Stomach (tissue), 9 donors: ENCODE data around the gene C11orf21. TPM values are rescaled to one million over a fixed set of nuclear protein-coding genes. Genes with fewer than 3 reads are reported as not detected.

Experiments
- DNase-seq, 2 donors: peaks; one replicate each; pipeline versions ENCODE4 v3.0.0 to v3.0.0-alpha.2; 2013 to 2019
- H3K27ac ChIP-seq, 5 donors: fragments of 200-600 bp in 4 of 5; sonication (generic) in 4 of 5; one replicate each; pipeline ENCODE4 v1.5.1; 2013 to 2019; ENCODE audit warnings: mild to moderate bottlenecking in 1 of 5, moderate library complexity in 1 of 5
- H3K27me3 ChIP-seq, 3 donors: fragments of 200-600 bp; sonication (generic); one replicate each; pipeline ENCODE4 v1.5.1; 2017 to 2019; ENCODE audit warnings: mixed run types in 1 of 3
- H3K36me3 ChIP-seq, 4 donors: fragments of 200-600 bp; sonication (generic); 1 replicate in 3 of 4; 2 replicates in 1 of 4; pipeline ENCODE4 v1.5.1; 2016 to 2019
- H3K4me1 ChIP-seq, 4 donors: fragments of 200-600 bp; sonication (generic); one replicate each; pipeline ENCODE4 v1.5.1; 2016 to 2019
- H3K4me3 ChIP-seq, 4 donors: fragments of 200-600 bp; sonication (generic) in 3 of 4; one replicate each; pipeline ENCODE4 v1.5.1; 2016 to 2019; ENCODE audit warnings: mild to moderate bottlenecking in 1 of 4
- H3K9me3 ChIP-seq, 4 donors: fragments of 200-600 bp; sonication (generic); one replicate each; pipeline ENCODE4 v1.5.1; 2016 to 2019
- EP300 ChIP-seq: sonication (generic); formaldehyde crosslinking; IDR thresholded peaks from one replicate; pipeline ENCODE4 v1.6.1; 2017; ENCODE audit warnings: antibody characterized with exemption
- POLR2A ChIP-seq, 4 donors: fragments of 450-650 bp; IDR thresholded peaks; one replicate each; pipeline ENCODE4 v1.6.1; 2016; ENCODE audit warnings: antibody characterized with exemption in 4 of 4, control low read depth in 2 of 4, mild to moderate bottlenecking in 1 of 4, moderate library complexity in 1 of 4
- POLR2AphosphoS5 ChIP-seq, 3 donors: sonication (generic); formaldehyde crosslinking; IDR thresholded peaks; one replicate each; pipeline ENCODE4 v1.6.1; 2016; ENCODE audit warnings: antibody characterized with exemption in 3 of 3
- whole genome bisulfite sequencing, 5 donors: extraction: QIAGEN DNeasy Blood & Tissue Kit in 3 of 5; methylation state at CpG; one replicate each; pipeline versions ENCODE4 v1.1.5 to v1.1.7; 2013 to 2018; 5-methylcytosine and 5-hydroxymethylcytosine counted together
- intact Hi-C: fragments of 100-400 bp; cut with DNase I; formaldehyde crosslinking; loops from one replicate; pipeline ENCODE4 v1.15.1; 2023; ENCODE audit warnings: low total_unique reads
- polyA plus RNA-seq, 3 donors: library from polyadenylated mRNA; stranded (reverse); fragments of 200-250 nt; gene quantifications; one replicate each; pipeline ENCODE4 v1.2.3, GENCODE V29; 2013
- total RNA-seq, 5 donors: library from RNA; depleted of rRNA; stranded (reverse); fragments of >200 nt; gene quantifications; one replicate each; pipeline versions ENCODE4 v1.1.0 to v1.2.3, GENCODE V29; 2014 to 2016
- TF ChIP-seq, protein P1 (sequence below), 7 experiments: fragments of 450-650 bp in 4 of 7; fragments of 200-600 bp in 3 of 7; sonication (generic) in 3 of 7; IDR thresholded peaks; one replicate each; pipeline ENCODE4 v1.5.1; 2016 to 2019; ENCODE audit warnings: antibody characterized with exemption in 7 of 7, control low read depth in 2 of 7, mild to moderate bottlenecking in 1 of 7
- donor health status: healthy with polysubstance abuse.
- donor health status: Bipolar disorder and iron deficiency.
- donor health status: healthy.

The C11orf21 gene
- total and polyA plus RNA-seq, 8 donors, result 0.61 to 1.8 (median 0.82) TPM; not detected in 2

DNA sequence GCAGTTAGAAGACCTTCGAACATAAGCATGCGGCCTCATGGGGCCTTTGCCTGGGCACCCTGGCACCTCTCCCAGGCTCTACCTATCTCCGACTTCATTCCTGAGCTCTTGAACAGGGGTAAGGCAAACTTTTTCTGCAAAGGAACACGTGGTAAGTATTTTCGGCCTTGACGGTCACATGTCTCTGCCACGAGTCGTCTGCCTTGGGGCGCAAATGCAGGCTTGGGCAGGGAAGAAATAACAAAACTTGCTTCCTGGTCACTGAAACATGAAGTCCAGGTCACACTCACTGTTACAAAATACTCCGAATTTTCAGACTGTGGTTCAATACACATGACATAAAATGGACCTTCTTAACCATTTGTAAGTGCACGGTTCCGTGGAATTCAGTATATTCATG, 27.9 kb downstream of the C11orf21 start:
- peak in 1 of 2 donors; percentile 56 for DNase-seq
- Histone ChIP-seq H3K4me3 (no peak overlapping the region), H3K9me3 (no peaks in the 10 kb centered on the region), H3K27me3 (peaks cover 12 to 55% (median 37%) of the 10 kb centered on the region in 3 donors), H3K27ac (no peak overlapping the region), H3K36me3 (no peaks in the 10 kb centered on the region), H3K4me1 (peaks cover 24 to 27% (median 26%) of the 10 kb centered on the region in 4 donors)
- intact Hi-C loops, result no loop called here
- TF ChIP-seq, protein P1, sequence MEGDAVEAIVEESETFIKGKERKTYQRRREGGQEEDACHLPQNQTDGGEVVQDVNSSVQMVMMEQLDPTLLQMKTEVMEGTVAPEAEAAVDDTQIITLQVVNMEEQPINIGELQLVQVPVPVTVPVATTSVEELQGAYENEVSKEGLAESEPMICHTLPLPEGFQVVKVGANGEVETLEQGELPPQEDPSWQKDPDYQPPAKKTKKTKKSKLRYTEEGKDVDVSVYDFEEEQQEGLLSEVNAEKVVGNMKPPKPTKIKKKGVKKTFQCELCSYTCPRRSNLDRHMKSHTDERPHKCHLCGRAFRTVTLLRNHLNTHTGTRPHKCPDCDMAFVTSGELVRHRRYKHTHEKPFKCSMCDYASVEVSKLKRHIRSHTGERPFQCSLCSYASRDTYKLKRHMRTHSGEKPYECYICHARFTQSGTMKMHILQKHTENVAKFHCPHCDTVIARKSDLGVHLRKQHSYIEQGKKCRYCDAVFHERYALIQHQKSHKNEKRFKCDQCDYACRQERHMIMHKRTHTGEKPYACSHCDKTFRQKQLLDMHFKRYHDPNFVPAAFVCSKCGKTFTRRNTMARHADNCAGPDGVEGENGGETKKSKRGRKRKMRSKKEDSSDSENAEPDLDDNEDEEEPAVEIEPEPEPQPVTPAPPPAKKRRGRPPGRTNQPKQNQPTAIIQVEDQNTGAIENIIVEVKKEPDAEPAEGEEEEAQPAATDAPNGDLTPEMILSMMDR (IDR thresholded peaks at IDR 0.05), result no peak
- TF ChIP-seq POLR2A (IDR thresholded peaks at IDR 0.05) (no peak), EP300 (no peak), POLR2AphosphoS5 (IDR thresholded peaks at IDR 0.05) (no peak)
- WGBS, 5 donors, result 48 to 77% (median 52%) methylated on average over 12 of the region's 12 CpGs

DNA sequence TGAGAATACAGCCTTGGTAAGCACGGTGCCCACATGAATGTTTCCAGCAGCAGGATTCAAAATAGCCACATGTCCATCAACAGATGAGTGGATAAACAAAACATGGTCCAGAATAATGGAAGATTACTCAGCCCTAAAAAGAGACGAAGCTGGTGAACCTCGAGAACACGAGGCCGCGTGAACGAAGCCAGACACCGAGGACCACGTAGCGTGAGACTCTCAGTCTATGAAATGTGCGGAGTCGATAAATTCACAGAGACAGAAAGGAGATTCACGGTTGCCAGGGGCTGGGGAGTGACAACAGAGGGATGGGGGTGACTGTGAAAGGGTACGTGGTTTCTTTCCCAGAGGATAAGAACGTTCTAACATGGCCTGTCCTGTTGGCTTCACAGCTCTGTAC, 28.4 kb downstream of the C11orf21 start:
- Histone ChIP-seq H3K9me3 (no peaks in the 10 kb centered on the region), H3K4me1 (peaks cover 25 to 31% (median 30%) of the 10 kb centered on the region in 4 donors), H3K4me3 (no peak overlapping the region), H3K27ac (no peak overlapping the region), H3K36me3 (no peaks in the 10 kb centered on the region), H3K27me3 (peaks cover 12 to 59% (median 41%) of the 10 kb centered on the region in 3 donors)
- intact Hi-C loops, result no loop called here
- WGBS, 5 donors, result 83 to 88% (median 87%) methylated on average over 15 of the region's 15 CpGs
- no peak for TF ChIP-seq POLR2AphosphoS5 (IDR thresholded peaks at IDR 0.05)
- DNase-seq, result no peak

DNA sequence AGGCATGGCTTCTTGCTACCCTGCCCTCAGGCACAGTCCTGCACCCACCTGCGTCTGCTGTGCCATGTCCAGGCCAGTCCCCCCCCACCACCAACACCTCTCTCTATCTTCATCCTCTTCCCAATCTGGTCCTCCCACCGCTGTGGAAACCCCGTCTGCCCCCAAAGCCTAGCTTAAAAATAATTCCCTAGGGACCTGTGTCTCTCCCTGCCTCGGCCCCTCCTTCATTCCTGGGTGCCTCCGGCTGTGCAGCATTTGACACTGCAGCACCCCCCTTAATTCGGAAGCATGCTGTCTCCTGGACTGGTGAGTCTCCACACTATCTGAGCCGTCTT, 28.8 kb downstream of the C11orf21 start:
- Histone ChIP-seq H3K27me3 (peaks cover 12 to 60% (median 41%) of the 10 kb centered on the region in 3 donors), H3K36me3 (no peaks in the 10 kb centered on the region), H3K27ac (no peak overlapping the region), H3K4me1 (peaks cover 25 to 35% (median 33%) of the 10 kb centered on the region in 4 donors), H3K9me3 (no peaks in the 10 kb centered on the region), H3K4me3 (no peak overlapping the region)
- no peak for DNase-seq
- TF ChIP-seq EP300 (no peak), POLR2AphosphoS5 (IDR thresholded peaks at IDR 0.05) (no peak), POLR2A (IDR thresholded peaks at IDR 0.05) (no peak)
- TF ChIP-seq, protein P1 (IDR thresholded peaks at IDR 0.05), result no peak
- intact Hi-C loops, result no loop called here
- 88 to 94% (median 92%) methylated on average over 7 of the region's 7 CpGs for WGBS, 5 donors

DNA sequence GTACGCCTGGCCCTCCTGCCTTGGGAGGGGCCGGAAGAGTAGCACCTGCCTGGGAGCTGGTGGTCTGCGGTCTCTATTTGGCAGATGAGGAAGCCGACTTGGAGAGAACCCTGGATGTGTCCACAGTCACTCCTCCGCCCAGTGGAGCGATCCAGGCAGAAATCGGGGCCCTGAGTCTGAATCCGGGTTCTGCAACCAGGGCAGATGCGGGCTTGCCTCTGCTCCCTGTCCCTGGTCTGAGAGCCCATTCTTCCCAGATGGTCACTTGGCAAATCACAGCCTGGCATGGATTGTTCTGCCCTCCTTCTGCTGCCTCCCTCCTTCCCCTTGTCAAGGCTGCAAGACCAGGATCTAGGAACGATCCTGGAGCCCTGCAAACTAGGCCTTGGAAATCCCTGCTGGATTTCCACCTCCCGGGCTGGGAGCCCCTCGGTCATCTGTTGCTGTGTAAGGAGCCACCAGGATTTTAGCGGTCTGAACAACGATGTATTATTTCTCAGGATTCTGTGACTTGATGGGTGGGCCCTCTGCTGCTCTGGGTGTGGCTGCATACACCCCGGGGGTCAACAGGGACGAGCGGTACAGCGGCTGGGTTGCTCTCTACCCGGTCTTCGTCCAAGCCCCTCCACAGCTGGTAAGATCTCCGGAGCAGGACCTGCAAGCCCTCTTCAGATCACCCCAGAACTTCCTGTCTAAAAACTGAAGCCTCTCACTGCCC, 29.3 kb downstream of the C11orf21 start:
- no peaks in the 10 kb centered on the region for H3K36me3 ChIP-seq
- H3K9me3 ChIP-seq, result no peaks in the 10 kb centered on the region
- peak; percentile 4 to 14 for DNase-seq
- peaks cover 25 to 36% (median 33%) of the 10 kb centered on the region in 4 donors for H3K4me1 ChIP-seq
- H3K4me3 ChIP-seq, result no peak overlapping the region
- 80 to 93% (median 91%) methylated on average over 13 to 21 of the region's 21 CpGs for WGBS, 5 donors
- peaks cover 12 to 64% (median 41%) of the 10 kb centered on the region in 3 donors for H3K27me3 ChIP-seq
- intact Hi-C loops, result no loop called here
- TF ChIP-seq POLR2A (IDR thresholded peaks at IDR 0.05) (no peak), EP300 (no peak), POLR2AphosphoS5 (IDR thresholded peaks at IDR 0.05) (no peak)
- TF ChIP-seq, protein P1 (IDR thresholded peaks at IDR 0.05), result no peak
- H3K27ac ChIP-seq, result no peak overlapping the region
